Hematopoietic multipotent progenitor cell treated with erythropoietin and hydrocortisone succinate and interleukin-3 and kit ligand, for 17 days (in vitro differentiated cells): ENCODE measurements around the gene PAK1.
A peak's percentile ranks its signal among the peaks of the same experiment; 100 is the strongest.

ENCODE experiments used
- DNase-seq: peaks from one replicate; pipeline ENCODE4 v3.0.0-alpha.2; 2015; ENCODE audit warnings: low spot score

The PAK1 gene

DNA sequence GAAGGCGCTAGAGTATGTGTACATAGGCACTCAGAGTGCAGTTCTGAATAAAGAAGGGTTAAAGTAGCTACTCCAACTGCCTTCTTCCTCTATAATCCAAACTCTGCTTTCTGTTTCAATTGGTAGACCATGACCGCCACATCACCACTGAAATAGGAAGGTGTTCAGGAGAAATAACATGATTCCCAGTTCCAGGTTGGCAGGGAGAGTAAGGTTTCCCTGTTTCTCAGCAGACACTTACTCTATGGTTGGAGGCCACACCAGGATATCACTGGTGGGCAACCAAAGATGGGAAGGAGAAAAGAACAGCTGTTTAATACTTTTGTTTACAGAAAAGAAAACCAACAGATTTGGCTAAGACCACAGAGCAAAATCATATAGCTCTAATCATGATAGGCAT lies 37.9 kb downstream of the PAK1 start:
- DNase-seq, result no peak

DNA sequence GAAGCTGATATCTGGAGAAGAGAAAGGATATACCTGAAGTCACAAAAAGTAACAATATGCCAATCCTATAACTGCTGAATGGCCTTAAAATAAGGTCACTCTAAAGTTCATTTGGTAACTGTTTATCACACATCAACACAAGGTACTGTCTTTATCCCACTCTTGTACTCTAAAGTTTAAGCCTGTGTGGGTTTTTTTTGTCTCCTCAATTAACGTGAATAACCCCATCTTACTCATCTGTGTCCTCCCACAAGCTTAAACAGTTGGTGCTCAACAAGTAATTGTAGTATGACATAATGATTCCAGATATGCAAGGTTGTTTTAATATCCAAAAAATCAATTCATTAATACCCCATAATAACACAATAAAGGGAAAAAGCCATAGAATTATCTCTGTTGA lies 42.1 kb downstream of the PAK1 start:
- no peak for DNase-seq

DNA sequence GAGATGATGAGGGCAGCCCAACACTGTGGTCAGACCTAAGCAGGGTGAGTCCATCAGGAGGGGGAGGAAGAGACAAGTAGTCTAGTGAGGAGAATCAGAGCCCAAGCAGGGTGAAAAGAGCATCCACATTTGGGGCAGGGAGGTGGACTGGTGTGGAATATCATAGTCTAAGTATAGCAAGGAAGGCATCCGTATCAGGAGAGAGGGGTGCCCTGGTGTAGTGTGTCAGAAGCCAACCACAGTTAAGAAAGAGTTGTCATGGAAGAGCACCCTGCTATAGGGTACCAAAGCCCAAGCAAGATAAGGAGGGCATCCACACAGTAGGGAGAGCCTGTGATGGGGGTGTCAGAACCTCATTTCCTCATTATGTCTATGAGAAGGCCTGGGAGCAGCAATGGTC lies 45.3 kb downstream of the PAK1 start:
- no peak for DNase-seq

DNA sequence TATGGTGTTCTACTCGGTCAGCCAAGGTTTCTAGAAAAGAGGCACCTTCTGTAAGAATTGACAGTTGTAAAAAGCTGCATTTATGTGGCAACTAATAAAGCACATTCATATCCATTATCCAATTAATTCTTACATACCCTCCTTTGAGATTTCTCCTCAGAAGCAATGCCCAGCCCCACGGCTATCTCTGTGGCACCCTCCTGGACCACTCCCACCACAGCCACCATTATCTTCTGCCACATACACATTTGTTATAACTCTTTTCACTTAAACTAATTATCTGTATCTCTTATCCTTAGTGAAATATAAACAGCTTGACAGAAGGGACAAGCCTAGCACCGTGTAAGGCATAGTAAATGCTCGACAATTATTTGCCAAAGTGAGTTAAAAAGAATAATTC lies 48.5 kb downstream of the PAK1 start:
- peak; percentile 53 for DNase-seq

DNA sequence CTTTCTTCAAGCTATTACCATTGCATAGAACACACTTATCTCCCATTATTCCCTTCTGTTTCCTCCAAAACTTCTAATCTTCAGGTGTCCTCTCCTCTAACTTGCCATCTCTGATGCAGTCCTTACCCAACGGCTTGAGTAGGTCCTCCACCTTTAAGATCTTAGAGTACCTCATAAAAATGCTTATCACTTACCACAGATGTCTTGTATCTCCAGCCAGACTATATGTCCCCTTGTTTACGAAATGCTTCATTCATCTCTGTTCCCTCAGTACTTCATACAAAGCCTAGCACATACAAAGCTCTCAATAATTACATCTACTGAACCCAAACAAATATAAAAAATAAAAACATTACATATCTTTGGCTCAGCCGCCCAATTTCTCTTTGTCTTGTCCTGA lies 49.2 kb downstream of the PAK1 start:
- peak; percentile 61 for DNase-seq

DNA sequence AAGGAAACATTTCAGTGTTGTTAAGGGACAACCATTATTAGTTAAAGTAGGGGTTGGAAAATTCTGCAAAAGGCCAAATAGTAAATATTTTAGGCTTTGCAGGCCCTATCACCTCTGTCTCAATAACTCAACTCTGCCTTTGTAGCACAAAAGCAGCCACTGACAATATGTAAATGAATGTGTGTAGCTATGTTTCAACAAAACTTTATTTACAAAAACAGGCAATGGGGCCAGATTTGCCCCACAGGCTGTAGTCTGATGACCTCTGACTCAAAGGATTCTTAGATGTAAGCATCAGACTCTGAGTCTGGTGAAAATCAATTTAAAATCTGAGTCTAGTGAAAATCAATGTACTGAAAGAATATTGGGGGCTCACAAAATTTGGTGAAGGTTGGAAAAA lies 50.3 kb downstream of the PAK1 start:
- peak; percentile 22 for DNase-seq

DNA sequence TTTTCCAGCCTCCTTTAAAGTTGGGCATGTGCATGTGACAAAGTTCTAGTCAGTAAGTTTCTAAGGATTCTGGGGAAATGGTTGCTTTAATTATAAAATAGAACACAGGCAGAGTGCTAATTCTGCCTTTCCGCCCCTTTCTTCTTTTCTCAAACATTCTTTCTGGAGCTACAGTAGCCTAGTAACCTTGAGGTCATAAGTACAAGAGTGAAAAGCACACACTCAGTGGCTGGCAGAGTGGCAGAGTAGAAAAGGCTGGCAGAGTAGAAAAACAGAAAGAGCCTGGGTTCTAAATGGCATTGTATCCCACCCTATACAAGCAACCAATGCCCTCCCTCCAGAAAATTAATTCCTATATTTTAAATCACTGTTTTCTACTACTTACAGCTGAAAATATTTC lies 51.2 kb downstream of the PAK1 start:
- DNase-seq, result no peak

DNA sequence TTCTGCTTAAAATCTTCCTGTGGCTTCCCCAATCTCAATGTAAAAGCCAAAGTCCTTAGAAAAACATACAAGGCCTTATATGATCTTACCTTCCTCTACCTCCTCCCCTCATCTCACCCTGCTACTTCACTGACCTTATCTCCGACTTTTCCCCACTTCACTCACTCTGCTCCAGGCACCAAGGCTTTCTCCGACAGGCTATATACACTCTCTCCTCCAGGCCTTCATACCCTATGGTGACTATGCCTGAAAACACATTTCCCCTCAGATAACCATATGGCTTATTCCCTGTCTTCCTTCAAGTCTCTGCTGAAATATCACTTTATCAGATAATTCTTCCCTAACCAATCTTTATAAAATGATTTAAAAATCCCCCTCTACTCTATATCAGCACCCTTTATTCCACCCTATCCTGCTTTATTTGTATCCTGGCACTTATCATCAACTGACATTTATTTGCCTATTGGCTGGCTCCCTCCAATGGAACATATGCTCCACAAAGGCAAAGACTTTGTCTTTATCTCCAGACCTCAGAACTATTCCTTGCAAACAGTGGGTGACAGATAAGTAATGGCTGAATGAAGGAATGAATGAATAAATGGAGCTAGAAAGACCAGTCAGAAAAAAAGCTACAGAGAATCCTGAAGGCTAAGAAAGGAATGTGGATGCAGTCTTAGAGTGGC lies 52.7 kb downstream of the PAK1 start:
- peak; percentile 38 for DNase-seq

DNA sequence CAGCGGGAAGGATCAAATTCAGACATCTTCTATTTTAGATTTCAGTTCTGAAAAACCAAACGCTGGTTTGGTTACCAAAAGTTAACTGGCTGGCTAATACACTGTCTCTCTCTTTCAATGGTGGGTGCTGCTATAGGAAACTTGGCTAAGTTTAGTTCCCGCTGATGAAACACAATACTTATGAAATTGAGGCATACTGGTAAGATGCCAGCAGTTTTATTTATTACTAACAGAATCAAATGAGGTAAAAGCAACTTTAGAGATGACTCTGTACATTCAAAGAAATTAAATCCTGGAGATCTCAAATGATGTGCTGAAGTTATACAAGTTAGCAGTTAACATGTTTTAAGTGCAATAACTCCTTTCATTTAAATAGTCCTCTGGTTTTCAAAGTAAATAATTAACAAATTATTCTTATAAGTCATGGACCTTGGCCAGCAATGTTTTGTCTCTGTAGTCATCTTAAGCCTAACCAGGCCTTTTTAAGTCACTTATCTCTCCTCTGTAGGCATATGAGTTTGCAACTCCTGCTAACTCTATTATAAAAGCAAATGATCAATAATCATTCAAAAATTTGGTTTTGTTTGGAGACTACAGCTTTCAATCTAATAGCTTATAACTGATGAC lies 54.8 kb downstream of the PAK1 start:
- DNase-seq, result no peak

DNA sequence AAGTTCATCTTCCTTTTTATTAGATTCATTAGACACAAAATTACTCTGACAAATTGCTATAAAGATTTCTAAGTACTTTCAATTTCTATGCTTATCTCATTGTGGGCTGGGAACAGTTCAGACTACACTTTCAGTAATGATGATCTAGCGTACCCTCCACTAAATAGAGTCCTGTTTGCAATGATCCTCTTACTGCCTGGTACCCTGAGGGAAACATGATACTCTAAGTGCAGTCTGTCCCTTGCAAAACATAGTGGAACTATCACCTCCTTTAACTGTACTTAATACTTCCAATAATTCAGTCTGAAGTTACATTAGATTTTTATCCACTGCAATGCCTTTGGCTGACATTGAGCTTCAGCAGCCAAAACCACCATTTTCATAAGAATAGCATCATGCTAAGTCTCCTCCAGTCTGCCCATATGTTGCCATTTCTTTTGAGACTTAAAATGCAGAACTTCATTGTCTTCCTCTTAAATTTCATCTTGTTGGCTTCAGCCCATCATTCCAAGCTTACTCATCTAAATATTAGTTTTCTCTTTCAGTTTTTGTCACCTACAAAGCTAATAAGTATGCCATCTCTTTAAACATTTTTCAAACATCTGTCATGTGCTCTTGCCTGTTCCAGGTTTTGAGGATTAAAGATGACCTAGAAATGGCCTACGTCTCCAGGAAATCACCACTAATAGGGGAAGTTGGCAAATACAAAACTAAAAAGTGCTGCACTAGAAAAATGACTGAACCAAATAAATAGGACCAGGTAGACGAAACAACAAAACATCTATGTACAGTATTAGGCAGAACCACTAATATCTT lies 55.5 kb downstream of the PAK1 start:
- DNase-seq, result no peak

DNA sequence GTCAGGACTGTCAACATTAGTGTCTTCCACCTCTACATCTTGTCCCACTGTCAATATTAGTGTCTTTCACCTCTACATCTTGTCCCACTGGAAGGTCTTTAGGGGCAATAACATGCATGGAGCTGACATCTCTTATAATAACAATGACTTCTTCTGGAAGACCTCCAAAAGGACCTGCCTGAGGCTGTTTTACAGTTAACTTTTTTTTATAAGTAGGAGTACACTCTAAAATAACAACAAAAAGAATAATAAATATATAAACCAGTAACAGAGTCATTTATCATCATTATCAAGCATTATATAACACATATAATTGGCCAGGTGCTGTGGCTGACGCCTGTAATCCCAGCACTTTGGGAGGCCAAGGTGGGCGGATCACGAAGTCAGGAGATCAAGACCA lies 57.5 kb downstream of the PAK1 start:
- DNase-seq, result no peak

DNA sequence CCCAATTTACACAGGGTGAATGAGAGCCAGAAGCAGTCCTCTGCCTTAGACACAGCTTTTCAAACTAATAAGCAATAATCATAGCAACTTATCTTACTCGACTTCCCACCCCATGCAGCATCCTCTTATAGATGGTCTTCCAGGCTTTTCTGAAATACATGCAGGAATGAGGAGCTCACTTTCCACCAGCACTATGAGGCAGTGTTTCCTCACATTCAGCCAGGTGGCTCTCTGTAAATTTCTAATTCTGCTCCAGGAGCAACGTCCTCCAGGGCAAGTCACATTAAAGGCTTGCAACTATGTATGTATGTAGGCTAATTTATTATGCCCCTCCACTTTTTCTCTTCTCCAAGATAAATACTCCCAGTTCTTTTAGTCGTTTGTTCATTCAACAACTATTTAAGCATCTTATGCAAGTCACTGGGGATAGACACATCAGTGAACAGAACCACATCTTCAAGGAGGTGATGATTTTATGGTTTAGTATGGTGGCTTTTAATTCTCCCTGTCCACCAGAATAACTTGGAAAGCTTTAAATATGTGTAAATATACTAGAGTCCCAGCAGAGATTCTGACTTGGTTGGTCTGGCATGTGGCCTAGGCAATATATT lies 59.9 kb downstream of the PAK1 start:
- DNase-seq, result no peak

DNA sequence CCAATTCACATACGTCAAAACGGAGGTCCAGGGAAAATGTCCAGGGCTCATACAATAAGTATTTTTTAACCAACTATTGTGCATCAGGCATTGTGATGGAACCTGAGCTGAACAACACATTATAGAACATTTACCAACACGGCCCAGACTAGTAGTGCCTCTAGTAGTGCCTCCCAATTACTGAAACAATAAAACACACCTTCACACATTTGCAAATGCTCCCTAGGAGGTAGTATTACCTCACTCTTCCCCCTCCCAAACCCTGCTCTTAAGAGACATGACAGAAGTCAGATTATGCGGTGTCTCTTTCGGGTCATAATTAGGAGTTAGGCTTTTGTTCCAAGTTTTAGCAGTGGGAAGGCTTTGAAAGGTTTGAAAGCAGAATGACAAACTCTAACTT lies 61.1 kb downstream of the PAK1 start:
- DNase-seq, result no peak

DNA sequence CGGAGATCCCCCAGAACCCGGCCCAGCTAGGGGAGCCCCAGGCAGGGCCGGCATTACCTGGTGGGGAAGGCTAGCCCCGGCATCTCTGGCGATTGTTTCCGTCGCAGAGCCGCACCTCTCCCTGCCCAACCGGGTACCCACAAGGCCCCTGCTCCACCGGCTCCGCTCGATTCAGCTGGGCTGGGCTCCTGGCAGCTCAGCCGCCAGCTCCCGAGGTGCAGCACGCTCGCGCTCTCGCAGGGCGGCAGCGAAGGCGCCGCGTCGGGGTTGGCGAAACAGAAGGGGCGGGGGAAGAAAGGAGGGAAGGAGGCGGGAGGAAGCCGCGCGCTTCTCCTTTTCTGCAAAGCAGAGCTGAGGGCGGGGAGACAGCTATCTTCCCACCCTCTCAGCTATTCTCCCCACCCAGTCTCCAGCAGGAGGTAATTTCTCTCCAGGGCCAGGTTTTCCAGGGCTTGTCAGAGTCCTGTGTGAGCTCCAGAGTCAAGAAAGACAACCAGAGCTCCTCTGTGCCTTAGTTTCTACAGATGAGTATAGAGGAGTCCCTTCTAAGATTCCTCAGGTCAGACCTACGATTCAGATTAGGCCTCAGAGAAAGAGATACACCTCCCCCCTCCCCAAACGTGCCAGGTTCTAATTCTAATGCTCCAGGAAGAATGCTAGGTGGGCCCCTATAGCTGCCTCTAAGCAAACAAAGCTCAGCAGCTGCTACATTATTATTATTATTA lies 62.0 kb downstream of the PAK1 start:
- DNase-seq, result peak; percentile 66

DNA sequence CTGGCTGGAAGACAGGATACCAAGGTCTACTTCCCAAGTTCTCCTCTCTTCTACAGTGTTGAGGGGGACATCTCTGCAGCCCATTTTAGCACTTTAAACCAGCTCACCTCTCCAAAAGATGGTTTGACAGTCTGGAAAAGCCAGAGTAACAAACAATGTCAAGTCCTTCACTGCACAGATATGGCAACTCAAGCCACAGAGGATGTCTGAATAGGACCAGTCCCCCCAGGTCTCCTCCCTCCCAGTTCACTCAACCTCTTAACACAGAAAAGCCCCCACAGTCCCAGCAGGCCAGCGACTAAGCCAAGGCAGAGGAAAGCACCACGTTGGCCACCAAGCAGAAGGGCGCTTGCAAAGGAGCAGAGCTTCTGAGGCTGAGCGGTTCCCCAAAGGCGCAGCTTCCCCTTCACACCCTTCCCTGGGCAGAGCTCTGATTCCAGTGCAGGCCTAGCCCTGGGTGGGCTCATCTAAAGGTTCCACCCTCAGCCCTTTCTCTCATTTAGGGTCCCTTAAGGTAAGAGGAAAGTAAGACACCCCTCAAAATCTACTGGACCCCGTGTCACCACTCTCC lies 62.7 kb downstream of the PAK1 start:
- DNase-seq, result peak; percentile 27

DNA sequence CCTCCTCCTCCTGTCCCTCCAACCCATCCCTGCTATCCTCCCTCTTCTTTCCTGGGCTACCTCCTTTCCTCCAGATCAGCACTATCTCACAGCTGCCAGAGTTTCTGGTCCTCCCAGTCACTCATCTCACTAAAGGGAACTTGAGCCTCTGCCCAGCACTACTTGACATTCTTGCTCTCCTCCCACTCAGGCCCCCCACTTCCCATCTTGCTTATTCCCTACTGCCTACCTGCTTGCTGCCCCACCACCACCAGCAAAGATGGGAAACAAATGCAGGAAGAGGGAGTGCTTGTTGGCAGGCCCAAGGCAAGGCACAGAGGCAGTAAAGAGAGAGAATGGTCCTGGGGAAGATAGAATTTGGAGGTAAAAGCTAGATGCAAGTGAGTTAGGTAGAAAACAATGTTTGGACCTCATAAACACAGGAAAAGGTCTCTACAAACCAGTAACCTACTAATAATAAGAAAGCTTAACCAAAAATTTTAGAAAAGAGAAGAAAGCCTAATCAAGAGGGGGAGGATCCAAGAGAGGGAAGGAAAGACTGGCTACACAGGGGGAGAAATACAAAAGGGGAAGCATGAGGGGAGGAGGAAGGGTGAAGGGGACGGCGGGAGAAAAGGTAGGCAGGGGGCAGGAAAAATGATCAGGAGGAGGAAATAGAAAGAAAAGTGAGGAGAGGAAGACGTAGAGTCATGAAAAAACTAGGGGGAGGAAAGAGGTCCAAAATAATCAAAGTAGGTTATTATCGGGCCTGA lies 63.6 kb downstream of the PAK1 start:
- peak; percentile 35 for DNase-seq

DNA sequence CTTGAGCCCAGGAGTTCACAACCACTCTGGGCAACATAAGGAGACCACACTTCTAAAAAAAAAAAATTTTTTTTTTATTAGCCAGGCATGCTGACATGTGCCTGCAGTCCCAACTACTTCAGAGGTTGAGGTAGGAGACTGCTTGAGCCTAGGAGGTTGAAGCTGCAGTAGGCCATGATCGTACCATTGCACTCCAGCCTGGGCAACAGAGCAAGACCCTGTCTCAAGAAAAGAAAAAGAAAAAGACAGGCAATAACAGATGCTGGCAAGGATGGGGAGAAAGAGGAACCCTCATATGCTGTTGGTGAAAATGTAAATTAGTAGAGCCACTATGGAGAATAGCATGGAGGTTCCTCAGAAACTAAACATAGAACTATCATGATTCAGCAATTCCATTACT lies 64.8 kb downstream of the PAK1 start:
- no peak for DNase-seq

DNA sequence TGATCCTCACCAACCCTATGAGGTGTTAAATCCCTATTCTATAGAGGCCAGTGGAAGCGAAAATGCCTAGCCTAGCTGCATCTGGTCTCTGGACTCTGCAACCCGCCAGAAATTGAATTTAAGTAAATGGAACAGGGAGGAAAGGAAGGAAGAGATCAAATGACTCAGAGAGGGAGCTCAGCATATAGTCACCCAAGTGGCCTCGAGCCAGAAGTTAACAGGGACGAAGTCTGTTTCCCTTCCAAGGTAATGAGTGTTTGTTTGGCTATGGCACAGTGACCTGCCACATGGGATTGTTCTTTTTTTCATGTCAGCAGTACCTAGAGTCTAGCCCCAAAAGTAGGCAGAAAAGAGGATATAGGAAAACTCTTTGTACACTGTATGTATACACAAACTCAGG lies 66.3 kb downstream of the PAK1 start:
- no peak for DNase-seq

DNA sequence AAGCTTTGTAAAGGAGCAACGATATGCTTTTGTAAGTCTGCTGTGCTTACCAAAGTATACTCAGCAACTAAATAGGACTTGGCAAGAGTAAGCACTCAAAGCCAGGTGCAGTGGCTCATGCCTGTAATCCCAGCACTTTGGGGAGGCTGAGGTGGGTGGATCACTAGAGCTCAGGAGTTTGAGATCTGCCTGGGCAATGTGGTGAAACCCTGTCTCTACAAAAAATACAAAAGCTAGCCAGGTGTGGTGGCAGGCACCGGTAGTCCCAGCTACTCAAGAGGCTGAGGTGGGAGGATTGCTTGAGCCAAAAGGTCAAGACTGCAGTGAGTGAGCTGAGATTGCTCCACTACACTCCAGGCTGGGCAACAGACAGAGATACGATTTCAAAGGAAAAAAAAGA lies 67.5 kb downstream of the PAK1 start:
- no peak for DNase-seq

DNA sequence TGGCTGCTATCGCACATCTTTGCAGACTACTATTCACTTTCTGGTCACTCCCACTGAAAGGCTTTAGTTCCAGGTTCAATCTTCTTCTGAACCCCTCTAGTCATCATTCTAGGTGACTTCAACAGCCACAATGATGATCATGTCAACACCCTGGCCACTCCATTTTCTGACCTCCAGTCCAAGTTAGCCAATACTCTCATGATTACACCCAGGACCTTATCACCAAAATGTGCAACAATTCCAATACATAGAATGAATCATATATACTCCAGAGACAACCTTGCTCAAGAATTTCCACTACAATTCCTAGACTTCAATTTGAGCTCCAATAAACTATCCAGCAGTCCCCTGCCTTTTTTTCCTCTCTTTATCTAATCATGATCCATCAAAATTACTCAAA lies 70.7 kb downstream of the PAK1 start:
- DNase-seq, result no peak

DNA sequence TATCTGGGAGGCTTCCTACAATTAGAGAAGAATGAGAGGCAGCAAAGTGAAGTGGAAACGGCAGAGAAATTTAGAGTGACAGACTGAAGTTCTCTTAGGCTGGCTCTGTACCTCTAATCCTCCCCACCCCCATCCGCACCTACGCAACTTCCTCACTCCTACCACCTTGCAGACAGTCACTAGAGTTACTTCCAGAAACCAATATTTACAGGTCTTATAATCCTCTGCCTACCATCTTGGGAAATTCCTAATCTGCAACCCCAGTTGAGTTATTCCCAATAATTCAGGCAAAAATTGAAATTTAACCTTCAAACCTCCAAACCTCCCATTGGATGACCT lies 71.7 kb downstream of the PAK1 start:
- DNase-seq, result no peak
